SU-DHL-6 (cell line): ENCODE data around the gene KCNH8.

Experiments used
- H2AFZ ChIP-seq: fragments of 200-600 bp; sonication (generic); 2 replicates; pipeline ENCODE4 v1.6.1; 2014; ENCODE audit warnings: low read depth, mild to moderate bottlenecking, moderate library complexity, mixed read lengths, antibody characterized with exemption, low read length; ENCODE audit not compliant: severe bottlenecking
- H3F3A ChIP-seq: fragments of 200-600 bp; shearing (Covaris generic); 2 replicates; pipeline ENCODE4 v1.6.0; 2016; ENCODE audit warnings: antibody characterized with exemption, mild to moderate bottlenecking; ENCODE audit not compliant: insufficient read depth
- H3K27ac ChIP-seq: fragments of 200-600 bp; sonication (generic); 2 replicates; pipeline ENCODE4 v1.5.1; 2016; ENCODE audit warnings: low read depth, mild to moderate bottlenecking, low read length, moderate library complexity, mixed read lengths
- H3K27me3 ChIP-seq: fragments of 200-600 bp; sonication (generic), shearing (Covaris generic); 2 replicates; pipeline ENCODE4 v1.6.0; 2014; ENCODE audit warnings: mild to moderate bottlenecking, low read length
- H3K36me3 ChIP-seq: fragments of 200-600 bp; sonication (generic); 2 replicates; pipeline ENCODE4 v1.6.1; 2014; ENCODE audit warnings: mild to moderate bottlenecking, low read length, mixed read lengths
- H3K4me2 ChIP-seq: fragments of 300-600, 200-600 bp; shearing (Covaris generic), sonication (generic); 2 replicates; pipeline ENCODE4 v1.6.0; 2014; ENCODE audit warnings: low read length, low read depth, mild to moderate bottlenecking; ENCODE audit not compliant: poor library complexity, severe bottlenecking
- H3K4me3 ChIP-seq: fragments of 200-600 bp; sonication (generic); 2 replicates; pipeline ENCODE4 v1.5.1; 2014; ENCODE audit warnings: antibody characterized with exemption, low read length, mild to moderate bottlenecking, mixed read lengths; ENCODE audit not compliant: insufficient read depth, poor library complexity, severe bottlenecking
- H3K79me2 ChIP-seq: fragments of 200-600 bp; sonication (generic); 2 replicates; pipeline ENCODE4 v1.6.1; 2014; ENCODE audit warnings: mild to moderate bottlenecking, low read length, moderate library complexity; ENCODE audit not compliant: insufficient read depth
- H3K9ac ChIP-seq: fragments of 200-600 bp; sonication (generic); 2 replicates; pipeline ENCODE4 v1.7.0; 2014; ENCODE audit warnings: mild to moderate bottlenecking, low read length
- H3K9me2 ChIP-seq: fragments of 200-600 bp; sonication (generic); replicated peaks from 2 replicates; pipeline ENCODE4 v1.6.1; 2014; ENCODE audit warnings: low read length; ENCODE audit not compliant: insufficient read depth
- H3K9me3 ChIP-seq: fragments of 200-600 bp; sonication (generic); 2 replicates; pipeline ENCODE4 v1.6.1; 2014; ENCODE audit warnings: low read length, mixed read lengths; ENCODE audit not compliant: insufficient read depth
- H4K20me1 ChIP-seq: fragments of 200-600 bp; sonication (generic); 2 replicates; pipeline ENCODE4 v1.6.1; 2014; ENCODE audit warnings: low read depth, mild to moderate bottlenecking, antibody characterized with exemption, low read length, moderate library complexity, mixed read lengths
- EZH2phosphoT487 ChIP-seq: fragments of 200-600 bp; sonication (generic), shearing (Covaris generic); conservative IDR thresholded peaks from 2 replicates; pipeline ENCODE4 v1.6.1; 2018; ENCODE audit warnings: mild to moderate bottlenecking, antibody characterized with exemption, low read length, moderate library complexity, mixed read lengths
- TF ChIP-seq, protein P1 (sequence below): fragments of 200-600 bp; sonication (generic); IDR thresholded peaks from one replicate; pipeline ENCODE4 v1.5.1; 2017; ENCODE audit warnings: antibody characterized with exemption, mild to moderate bottlenecking, low read length, moderate library complexity; ENCODE audit not compliant: insufficient read depth, poor library complexity, severe bottlenecking

KCNH8 gene

GRCh38 chr3:19254189-19254588, 105.9 kb downstream of the KCNH8 start:
- Histone ChIP-seq H2AFZ (peak overlapping the region; percentile 57), H3K9ac (no peak overlapping the region), H3F3A (peaks cover 5% of the 10 kb centered on the region), H3K9me3 (peaks cover 6% of the 10 kb centered on the region; the same call in 1 of the 2 replicates), H3K9me2 (no peaks in the 10 kb centered on the region), H3K27ac (peak overlapping the region; percentile 35), H3K4me3 (no peak overlapping the region), H3K27me3 (no peaks in the 10 kb centered on the region), H3K36me3 (no peaks in the 10 kb centered on the region), H3K79me2 (no peaks in the 10 kb centered on the region), H3K4me2 (peak overlapping the region; percentile 29), H4K20me1 (no peaks in the 10 kb centered on the region)
- TF ChIP-seq, protein P1, sequence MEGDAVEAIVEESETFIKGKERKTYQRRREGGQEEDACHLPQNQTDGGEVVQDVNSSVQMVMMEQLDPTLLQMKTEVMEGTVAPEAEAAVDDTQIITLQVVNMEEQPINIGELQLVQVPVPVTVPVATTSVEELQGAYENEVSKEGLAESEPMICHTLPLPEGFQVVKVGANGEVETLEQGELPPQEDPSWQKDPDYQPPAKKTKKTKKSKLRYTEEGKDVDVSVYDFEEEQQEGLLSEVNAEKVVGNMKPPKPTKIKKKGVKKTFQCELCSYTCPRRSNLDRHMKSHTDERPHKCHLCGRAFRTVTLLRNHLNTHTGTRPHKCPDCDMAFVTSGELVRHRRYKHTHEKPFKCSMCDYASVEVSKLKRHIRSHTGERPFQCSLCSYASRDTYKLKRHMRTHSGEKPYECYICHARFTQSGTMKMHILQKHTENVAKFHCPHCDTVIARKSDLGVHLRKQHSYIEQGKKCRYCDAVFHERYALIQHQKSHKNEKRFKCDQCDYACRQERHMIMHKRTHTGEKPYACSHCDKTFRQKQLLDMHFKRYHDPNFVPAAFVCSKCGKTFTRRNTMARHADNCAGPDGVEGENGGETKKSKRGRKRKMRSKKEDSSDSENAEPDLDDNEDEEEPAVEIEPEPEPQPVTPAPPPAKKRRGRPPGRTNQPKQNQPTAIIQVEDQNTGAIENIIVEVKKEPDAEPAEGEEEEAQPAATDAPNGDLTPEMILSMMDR: no peak
- TF ChIP-seq EZH2phosphoT487: no peak

- Histone ChIP-seq H3K79me2 (no peaks in the 10 kb centered on the region), H3K27me3 (no peaks in the 10 kb centered on the region), H3K36me3 (no peaks in the 10 kb centered on the region), H3F3A (no peaks in the 10 kb centered on the region), H3K9me3 (peaks cover 6% of the 10 kb centered on the region; the same call in 1 of the 2 replicates), H3K9me2 (no peaks in the 10 kb centered on the region), H3K4me2 (peak overlapping the region; percentile 29), H4K20me1 (no peaks in the 10 kb centered on the region), H3K27ac (peak overlapping the region; percentile 35; the same call in 1 of the 2 replicates), H3K9ac (no peak overlapping the region), H2AFZ (no peak overlapping the region), H3K4me3 (no peak overlapping the region)
- no peak for TF ChIP-seq EZH2phosphoT487
- TF ChIP-seq, protein P1: no peak
Observed at GRCh38 chr3:19254784-19255338, 106.6 kb downstream of the KCNH8 start.

- Histone ChIP-seq H3K4me2 (no peak overlapping the region), H3F3A (no peaks in the 10 kb centered on the region), H3K9me2 (no peaks in the 10 kb centered on the region), H3K79me2 (no peaks in the 10 kb centered on the region), H4K20me1 (no peaks in the 10 kb centered on the region), H3K9ac (no peak overlapping the region), H3K27ac (no peak overlapping the region), H3K9me3 (peaks cover 6% of the 10 kb centered on the region; the same call in 1 of the 2 replicates), H3K4me3 (no peak overlapping the region), H3K36me3 (no peaks in the 10 kb centered on the region), H3K27me3 (no peaks in the 10 kb centered on the region), H2AFZ (no peak overlapping the region)
- TF ChIP-seq EZH2phosphoT487: no peak
- TF ChIP-seq, protein P1: no peak
Observed at GRCh38 chr3:19256313-19256712, 108.0 kb downstream of the KCNH8 start.
